ENCODE measurements around the gene CDK19. TPM values are rescaled to one million over a fixed set of nuclear protein-coding genes. Genes with fewer than 3 reads are reported as not detected.

The CDK19 gene
- total and polyA plus RNA-seq, 2 of the 13 experiments (the other 11 are each of a cell fraction or from before 2014, with no cell fraction given) = 13.4 to 27.0 TPM

- TF ChIP-seq E2F1 (CRISPR knock-in tag; IDR thresholded peaks at IDR 0.05) (no peak), KDM6A (CRISPR knock-in tag; IDR thresholded peaks at IDR 0.05; ENCODE audit: low read depth) (no peak; the same call in 1 of the 2 replicates), ELF3 (CRISPR knock-in tag; IDR thresholded peaks at IDR 0.05) (0 out of 2 replicates have a peak, but pooled peaks have one; percentile 10), GLI4 (CRISPR knock-in tag; IDR thresholded peaks at IDR 0.05; ENCODE audit: borderline replicate concordance) (no peak), U2AF2 (IDR thresholded peaks at IDR 0.05; ENCODE audit: low read depth, low read length) (no peak), CREB1 (IDR thresholded peaks at IDR 0.05) (no peak), CREB1 (CRISPR knock-in tag; IDR thresholded peaks at IDR 0.05) (0 out of 2 replicates have a peak, but pooled peaks have one; percentile 27), ZNF776 (CRISPR knock-in tag; IDR thresholded peaks at IDR 0.05) (no peak), ZNF205 (CRISPR knock-in tag; IDR thresholded peaks at IDR 0.05) (no peak), ZNF691 (CRISPR knock-in tag; IDR thresholded peaks at IDR 0.05; ENCODE audit: borderline replicate concordance, low read depth) (no peak), RARG (CRISPR knock-in tag; IDR thresholded peaks at IDR 0.05; ENCODE audit: low read depth) (no peak)
- TF ChIP-seq, protein P1, sequence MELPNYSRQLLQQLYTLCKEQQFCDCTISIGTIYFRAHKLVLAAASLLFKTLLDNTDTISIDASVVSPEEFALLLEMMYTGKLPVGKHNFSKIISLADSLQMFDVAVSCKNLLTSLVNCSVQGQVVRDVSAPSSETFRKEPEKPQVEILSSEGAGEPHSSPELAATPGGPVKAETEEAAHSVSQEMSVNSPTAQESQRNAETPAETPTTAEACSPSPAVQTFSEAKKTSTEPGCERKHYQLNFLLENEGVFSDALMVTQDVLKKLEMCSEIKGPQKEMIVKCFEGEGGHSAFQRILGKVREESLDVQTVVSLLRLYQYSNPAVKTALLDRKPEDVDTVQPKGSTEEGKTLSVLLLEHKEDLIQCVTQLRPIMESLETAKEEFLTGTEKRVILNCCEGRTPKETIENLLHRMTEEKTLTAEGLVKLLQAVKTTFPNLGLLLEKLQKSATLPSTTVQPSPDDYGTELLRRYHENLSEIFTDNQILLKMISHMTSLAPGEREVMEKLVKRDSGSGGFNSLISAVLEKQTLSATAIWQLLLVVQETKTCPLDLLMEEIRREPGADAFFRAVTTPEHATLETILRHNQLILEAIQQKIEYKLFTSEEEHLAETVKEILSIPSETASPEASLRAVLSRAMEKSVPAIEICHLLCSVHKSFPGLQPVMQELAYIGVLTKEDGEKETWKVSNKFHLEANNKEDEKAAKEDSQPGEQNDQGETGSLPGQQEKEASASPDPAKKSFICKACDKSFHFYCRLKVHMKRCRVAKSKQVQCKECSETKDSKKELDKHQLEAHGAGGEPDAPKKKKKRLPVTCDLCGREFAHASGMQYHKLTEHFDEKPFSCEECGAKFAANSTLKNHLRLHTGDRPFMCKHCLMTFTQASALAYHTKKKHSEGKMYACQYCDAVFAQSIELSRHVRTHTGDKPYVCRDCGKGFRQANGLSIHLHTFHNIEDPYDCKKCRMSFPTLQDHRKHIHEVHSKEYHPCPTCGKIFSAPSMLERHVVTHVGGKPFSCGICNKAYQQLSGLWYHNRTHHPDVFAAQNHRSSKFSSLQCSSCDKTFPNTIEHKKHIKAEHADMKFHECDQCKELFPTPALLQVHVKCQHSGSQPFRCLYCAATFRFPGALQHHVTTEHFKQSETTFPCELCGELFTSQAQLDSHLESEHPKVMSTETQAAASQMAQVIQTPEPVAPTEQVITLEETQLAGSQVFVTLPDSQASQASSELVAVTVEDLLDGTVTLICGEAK (IDR thresholded peaks at IDR 0.05) = no peak
- TF ChIP-seq, protein P1 (CRISPR knock-in tag; IDR thresholded peaks at IDR 0.05) = no peak
- TF ChIP-seq, protein P2, sequence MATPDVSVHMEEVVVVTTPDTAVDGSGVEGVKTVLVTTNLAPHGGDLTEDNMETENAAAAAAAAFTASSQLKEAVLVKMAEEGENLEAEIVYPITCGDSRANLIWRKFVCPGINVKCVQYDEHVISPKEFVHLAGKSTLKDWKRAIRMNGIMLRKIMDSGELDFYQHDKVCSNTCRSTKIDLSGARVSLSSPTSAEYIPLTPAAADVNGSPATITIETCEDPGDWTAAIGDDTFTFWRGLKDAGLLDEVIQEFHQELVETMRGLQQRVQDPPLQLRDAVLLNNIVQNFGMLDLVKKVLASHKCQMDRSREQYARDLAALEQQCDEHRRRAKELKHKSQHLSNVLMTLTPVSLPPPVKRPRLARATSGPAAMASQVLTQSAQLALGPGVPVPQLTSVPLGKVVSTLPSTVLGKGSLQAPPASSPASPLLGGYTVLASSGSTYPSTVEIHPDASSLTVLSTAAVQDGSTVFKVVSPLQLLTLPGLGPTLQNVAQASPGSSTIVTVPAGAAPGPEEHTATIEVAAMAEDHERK (CRISPR knock-in tag; IDR thresholded peaks at IDR 0.05; ENCODE audit: low read depth) = no peak
These were observed 59.8 kb downstream of the CDK19 start (continued) for GRCh38 chr6:110755411-110755834.

All from HepG2 (cell line).